Hematopoietic multipotent progenitor cell treated with erythropoietin and hydrocortisone succinate and interleukin-3 and kit ligand, for 4 days (in vitro differentiated cells): ENCODE results near the gene DDX31.

Source experiments
- DNase-seq: peaks from one replicate; pipeline ENCODE4 v3.0.0-alpha.2; 2015

Gene DDX31

DNA sequence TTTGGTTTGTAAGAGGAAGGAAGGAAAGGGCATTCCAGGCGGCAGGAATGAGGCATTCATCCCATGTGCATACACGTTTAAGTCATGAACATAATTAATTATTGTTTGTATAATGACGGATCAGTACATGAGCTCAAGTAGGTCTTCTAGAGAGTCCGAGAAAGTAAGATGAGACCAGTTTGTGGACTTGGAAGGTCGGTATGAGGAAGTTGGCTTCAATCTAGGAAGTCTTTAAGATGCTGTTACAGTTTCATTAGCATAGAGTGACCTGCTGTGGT lies 2.6 kb upstream of the DDX31 start:
- no peak for DNase-seq

DNA sequence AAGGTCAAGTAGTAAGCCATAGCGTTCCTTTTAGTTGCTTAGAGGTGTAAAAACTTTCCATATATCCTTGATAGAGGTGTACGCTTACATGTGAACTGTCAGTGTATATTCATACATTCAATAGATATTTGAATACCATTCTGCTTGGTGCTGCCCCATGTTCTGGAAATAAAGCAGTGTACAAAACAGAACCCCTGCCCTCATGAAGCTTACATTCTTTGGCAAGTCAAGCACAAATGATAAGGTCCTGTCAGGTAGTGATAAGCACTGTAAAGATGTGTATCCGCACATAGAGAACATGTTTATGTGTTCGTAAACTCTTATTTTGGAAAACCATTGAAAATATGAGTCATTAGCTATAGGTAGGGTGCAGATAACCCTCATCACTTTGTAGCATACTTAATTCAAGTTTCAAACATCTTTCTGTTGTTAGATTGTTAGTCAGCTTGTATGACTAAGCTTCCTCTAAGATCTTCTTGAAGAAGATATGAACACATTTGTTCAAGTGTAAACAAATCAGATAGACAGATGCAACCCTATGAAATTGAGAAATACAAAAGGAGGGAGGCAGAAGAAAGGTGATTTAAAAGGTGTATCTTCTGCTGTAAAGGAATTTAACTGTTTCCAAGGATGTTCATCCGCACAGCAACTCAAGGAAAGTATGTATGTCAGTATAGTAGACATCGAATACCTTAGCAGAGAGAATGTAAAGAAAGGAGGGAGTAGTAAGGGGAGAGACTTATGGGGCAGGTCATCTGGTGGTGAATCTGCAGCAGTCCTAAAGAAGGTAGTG lies 2.0 kb upstream of the DDX31 start:
- DNase-seq, result peak; percentile 23

DNA sequence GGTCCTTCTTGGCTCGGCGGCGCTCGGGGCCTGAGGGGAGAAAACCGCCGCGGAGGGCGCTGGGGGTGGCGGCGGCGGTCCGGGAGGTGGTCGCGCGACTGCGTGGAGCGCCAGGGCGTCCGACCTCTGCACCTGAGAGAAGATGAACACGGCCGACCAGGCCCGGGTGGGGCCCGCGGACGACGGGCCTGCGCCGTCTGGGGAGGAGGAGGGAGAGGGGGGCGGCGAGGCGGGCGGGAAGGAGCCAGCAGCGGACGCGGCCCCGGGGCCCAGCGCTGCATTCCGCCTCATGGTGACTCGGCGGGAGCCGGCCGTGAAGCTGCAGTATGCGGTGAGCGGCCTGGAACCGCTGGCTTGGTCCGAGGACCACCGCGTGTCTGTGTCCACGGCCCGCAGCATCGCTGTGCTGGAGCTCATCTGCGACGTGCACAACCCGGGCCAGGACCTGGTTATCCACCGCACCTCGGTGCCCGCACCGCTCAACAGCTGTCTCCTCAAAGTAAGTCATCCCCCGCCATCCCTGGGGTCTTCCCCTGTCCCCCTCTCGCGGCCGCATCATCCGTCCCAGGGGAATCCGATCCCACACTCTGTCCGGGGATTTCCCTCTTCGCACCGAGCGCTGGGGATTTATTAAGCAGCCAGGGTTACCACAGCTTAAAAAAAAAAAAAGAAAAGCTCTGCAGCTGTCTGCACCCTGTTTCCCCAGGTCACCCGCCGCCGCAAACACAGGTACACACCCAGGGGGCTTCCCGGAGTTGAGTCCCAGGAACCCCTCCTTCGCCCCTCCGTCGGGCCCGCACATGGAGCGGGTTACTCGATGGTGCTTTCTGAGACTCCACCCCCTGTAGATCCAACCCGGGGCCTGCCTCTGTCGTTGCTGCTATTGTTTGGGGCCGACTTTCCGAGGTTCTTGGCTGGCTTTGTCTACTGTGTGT lies 941 bp upstream of the DDX31 start, which contains the start of gene GTF3C4:
GTF3C4 (plus strand) TSS at position 8 of the 935 bp plus-strand sequence; CDS start at position 143, 135 bp downstream.
- DNase-seq, result peak; percentile 71

DNA sequence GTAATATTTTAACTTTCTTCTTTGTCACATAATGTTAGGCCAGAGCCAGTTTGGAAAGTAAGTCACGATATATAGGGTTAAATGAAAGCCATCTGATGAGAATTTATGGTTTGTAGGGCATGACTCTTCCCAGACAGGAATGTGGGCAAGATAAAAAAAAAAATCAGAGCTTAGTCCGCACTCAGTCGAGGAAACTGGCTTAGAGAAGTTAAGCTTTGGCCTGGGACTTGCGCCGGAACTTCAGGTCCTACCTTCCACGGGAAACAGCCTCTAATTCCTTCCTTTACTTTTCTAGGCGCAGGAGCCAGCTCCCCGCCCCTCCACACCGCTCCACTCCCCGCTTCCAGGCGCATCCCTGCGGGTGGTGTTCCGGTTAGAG lies 475 bp downstream of the DDX31 start:
- no peak for DNase-seq

DNA sequence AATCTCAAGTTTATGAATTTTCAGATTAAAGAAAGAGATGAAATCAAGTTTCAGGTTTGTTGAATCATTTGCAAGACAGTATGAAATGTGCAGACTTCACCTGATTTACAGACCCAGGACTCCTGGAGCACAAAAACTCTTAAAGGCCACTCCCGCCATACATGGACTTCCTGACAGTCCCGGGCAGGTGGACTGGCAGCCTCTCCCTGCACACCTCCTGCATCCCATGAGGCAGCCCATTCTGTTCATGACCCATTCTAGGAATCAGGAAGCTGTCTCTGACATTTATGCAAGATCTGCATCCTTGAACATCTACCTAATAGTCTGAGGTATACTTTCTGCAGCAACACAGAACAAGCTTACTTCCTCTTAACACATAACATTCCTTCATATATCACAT lies 5.9 kb downstream of the DDX31 start:
- DNase-seq, result no peak

DNA sequence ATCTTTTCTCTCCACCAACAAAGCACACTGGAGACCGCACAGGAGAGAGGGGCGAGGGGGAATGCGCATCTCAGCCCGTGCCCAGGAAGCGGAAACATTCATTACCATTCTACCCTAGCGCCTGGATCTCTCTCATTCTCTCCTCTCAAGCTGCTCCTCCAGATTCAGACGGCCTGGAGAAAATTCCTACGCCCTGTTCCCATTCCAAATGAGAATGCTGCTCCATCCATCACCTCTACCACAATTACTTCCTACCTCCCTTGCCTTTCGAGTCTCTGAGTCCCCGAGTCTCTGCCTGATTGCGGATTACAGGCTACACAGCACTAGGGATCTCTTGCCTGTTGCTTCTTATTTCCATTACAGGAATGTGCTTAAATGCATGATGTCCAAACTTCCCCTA lies 6.7 kb downstream of the DDX31 start:
- no peak for DNase-seq

DNA sequence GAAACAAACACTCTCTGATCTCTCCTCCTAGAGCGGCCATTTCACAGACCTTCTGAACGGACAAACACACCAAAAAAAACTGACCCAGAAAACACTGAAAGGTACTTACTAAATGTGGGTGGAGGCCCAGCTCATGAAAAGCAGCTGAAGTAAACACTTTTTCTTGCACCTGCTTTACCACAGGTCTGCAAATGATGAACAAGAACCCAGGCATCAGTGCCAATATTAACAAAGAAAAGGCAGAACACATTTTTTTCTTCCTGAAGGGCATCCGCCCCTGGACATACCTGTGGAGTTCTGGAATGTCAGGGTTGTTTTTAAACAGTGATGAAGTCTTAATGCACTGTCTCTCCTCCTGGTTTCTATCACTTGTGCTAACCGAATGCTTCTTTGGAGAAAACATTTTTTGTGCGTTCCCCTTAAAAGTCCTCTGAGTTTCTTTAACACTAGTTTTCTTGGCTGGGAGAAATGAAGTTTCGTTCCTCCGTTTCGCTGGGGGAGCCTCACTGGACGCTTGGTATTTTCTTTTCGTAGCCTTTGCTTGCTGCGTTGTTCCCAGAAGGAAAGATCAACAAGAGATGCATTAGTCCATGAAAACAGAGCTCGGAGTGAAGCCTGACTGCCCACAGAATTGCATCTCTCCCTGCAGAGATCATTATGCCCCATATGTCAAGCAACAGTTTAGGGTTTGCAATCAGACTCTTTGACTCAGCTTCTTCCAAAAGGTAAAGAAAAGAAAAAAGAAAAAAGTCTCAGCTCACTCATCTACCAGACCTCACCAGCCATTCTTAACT lies 7.4 kb downstream of the DDX31 start:
- no peak for DNase-seq

DNA sequence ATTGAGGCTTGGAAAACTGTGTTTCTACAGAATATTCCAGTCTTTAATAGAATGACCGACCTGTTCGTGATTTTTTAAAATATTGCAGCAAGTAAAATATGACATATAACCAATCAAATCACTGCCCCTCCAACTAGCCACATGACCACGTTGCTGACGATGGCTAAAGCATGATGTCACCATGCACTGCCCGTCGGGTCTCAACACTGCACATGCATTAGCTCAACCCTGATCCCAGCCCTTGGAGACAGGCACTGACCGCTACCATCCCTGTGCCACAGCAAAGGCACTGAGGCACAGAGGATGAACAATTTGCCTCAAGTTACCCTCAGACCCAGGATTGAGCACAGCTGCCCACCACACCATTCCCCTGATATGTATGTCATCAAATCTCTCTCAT lies 13.5 kb downstream of the DDX31 start:
- no peak for DNase-seq

DNA sequence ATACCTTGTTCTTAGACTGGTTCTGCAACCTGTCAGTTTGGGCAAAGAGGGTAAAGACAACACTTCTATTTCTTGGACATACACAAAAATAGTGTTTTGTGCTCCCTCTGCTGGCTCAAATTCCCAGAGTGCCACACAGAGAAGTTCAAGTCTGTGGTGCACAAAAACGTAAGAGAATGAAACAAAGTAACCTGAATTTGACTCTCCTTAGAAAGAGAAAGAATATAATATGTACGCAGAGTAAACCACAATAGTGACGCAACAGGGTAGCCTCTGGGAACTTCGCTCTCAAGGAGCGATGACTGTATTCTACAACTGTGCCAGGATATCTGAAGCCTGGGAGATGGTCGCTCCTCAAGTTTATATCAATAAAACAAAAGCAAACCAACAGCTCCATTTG lies 18.5 kb downstream of the DDX31 start:
- peak; percentile 62 for DNase-seq

DNA sequence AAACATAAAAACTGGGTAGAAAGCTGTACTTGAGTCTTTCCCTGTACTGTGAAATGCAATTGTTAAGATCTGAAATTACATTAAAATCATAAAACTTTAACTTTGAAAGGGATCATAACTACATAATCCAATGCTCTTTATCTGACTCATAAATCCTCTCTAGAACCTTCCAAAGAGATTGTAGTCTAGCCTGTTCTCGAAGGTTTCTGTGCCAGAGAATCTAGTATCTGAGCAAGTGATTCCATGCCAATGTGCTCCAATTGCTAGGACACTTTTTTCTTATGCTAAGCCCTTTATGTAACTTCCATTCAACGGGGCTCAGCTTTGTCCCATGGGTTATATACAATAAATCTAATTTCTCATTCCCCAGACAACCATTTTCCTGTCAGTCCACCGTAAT lies 21.1 kb downstream of the DDX31 start:
- no peak for DNase-seq

DNA sequence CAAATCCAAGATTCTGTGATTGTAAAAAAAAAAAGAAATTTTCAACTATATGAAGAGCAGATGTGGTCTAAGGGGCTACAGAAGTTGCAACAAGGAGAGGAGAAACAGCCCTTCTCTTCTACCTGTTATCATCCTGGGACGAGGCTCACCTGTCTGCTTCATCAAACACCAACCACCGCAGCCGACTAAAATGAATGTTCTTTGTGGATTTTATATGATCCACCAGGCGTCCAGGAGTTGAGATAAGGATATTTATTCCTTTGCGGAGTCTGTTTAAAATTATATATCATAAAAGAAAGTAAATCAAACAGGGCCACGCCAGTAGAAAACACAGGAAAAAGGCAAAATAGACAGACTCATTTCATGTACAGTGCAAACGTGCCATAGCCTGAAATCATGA lies 21.5 kb downstream of the DDX31 start:
- no peak for DNase-seq

DNA sequence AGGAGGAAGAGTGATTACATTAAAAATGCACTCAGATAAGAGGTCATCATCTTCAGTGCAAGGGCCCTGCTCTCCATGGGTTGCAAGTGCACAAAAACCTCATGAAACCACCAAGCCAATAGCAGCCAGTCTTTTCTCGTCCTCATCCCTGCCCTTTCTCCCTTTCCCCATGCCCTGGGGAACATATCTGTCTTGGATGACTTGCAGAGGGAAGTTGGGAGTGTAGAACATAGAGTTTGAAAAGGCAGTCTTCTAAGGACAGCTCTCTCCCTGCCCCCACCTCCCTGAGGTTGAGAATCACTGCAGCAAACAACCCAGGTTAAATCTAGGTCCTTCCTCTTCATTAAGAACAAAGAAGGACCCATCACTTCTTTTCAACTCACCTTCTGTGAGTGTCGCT lies 22.0 kb downstream of the DDX31 start:
- no peak for DNase-seq

DNA sequence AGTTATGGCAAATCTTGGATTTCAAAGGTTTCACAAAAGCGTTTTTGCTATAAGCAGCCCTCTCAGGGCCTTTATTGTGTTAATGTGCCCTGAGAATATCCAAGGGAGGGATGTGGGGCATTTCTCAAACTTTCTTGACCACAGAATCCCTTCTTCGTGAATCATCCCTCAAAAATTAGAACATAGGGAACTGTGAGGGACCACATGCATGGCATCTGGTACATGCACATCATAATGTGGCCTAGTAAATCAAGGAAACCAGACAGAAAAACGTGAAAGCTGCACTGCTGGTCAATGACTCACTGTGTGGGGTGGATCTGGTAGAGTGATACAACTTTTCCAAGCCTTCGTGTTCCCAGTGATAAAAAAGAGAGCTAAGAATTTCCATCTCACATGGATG lies 22.4 kb downstream of the DDX31 start:
- DNase-seq, result no peak

DNA sequence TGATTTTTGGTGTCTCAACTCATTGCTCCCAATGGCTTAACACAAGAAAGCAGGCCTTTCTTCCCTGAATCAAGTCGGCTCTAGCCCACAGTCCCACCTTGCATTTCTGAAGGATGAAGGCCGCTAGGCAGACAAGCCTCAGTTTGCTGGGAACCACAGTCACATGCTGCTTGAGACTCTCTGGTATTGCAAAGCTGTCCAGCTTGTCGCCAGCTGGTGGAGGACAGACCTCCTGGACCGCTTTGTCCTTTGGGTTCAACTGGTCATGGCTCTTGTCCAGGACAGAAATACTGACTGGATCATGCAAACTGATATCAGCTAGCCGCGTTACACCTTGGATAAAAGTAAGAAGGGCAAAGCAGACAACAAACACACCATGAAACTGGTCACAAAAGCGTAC lies 23.1 kb downstream of the DDX31 start:
- DNase-seq, result no peak

DNA sequence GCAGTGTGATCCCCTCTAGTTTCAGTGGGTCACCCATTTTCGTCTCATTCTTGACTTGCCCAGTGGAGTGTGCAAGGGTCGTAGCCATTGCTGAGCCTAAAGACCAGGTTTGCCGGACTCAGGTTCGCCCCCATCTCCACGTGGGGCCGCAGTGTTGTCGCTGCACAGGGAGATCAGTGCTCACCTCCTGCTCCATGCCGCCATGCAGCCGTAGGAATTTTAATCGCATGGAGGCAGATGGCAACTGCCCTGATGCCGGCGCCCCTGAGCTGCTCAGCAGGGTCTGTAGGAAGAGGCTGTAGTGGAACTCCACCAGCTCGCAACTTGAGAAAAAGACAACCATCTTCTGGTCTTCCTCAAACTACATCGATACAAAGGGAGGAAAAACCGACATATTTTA lies 24.1 kb downstream of the DDX31 start:
- DNase-seq, result no peak

DNA sequence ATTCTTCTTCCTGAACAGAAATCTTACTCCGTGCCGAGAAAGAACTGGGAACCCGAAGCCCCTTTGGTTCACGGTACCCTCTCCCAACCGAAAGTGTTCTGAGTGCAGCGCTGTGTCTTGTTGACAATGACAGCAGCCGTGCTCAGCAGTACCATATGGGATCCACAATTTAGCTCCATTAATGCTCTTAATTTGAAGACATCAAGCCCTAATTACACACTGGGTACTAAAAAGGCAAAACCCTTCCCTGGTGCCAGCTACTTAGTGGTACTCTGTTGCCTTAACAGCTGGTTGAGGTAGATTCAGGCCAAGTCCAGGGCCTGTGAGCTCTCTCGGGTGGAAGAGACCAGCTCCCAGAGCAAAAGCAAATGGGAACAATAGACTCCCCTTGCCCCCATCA lies 24.5 kb downstream of the DDX31 start:
- DNase-seq, result no peak

DNA sequence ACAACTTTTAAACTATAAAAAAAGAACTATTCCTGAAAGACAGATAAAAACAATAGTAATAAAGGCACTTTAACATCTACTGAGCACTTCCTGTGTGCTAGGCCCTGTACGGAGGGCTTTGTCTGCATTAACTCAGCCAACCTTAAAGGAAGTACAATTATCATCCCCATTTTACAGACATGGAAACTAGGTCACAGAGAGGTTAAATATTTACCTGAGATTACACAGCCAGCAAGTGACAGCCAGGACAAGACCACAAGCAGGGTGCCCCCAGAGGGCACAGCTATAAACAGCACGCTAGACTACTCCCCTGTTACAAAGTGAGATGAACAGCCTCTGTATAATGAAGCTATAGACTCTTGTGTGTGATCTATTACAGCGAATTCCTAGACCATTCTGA lies 25.5 kb downstream of the DDX31 start:
- DNase-seq, result peak; percentile 46

DNA sequence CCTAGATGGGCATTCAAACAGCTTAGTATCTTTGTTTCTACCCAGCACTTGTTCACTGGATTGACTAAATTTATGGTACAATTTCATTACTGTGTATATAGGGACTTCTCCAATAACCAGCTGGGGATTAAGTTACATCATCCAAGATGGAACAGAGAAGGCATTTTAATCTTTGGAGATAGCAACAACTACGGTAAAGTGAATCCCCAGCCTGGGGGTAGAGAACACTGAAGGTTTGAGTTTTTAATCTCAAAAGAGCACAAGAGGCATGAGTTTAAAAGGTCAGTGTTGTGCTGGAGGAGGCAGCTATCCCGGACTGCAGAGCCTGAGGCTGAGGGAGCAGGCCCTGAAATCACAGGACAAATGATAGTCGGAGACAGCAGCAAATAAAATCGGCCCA lies 28.6 kb downstream of the DDX31 start:
- DNase-seq, result no peak

DNA sequence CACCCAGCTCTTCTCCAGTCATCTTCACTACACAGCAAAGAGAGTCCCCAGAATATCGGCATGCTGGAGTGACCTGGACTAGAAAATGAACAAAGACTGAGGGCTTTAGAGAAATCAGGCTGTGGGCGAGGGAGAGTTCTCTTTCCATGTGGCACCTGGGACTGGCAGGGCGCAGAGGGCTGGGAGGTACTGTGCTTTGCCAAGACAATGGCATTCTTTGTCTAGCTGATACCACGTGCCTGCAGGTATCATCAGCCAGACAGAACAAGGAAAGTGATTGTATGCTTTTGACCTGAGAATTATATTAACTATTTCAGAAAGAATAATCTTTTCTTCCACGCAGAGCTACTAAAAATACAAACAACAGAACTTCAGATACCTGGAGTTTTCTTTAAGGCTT lies 30.5 kb downstream of the DDX31 start:
- no peak for DNase-seq

DNA sequence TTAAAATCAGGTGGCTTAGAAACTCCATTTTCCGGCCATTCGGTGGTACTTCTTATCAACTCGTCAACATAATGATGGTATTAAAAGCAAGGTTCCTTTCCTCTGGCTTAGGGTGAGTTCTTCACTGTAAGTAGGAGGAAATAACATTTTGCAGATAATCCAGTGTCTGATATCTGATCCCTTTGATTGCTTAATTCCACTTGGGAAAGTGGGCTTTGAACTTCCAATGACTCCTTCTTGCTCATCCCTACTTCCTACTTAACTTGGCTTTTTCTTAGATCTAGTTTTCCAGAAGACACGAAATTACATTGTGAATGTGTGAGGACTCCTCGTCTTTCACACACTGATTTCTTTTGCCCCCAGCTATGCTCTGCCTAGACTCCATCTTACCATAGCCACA lies 31.5 kb downstream of the DDX31 start:
- DNase-seq, result no peak

DNA sequence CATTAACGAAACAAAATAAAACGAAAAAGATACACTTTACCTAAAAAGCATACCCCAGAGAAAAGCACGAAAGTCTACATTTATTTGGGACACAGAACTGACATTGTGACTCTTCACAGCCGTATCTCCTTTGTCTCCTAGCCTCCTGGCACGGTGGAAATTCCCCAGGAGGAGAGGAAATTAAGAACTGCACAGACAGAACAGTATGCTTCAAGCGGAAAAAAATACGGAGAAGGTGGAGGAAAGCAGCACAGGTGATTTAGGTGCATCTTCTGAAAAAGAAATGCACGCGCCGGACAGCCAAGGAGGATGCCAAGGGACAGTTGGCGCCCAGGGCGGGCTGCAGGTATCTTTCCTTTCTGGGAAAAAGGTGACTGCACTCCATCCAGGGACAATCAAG lies 32.0 kb downstream of the DDX31 start:
- DNase-seq, result no peak

DNA sequence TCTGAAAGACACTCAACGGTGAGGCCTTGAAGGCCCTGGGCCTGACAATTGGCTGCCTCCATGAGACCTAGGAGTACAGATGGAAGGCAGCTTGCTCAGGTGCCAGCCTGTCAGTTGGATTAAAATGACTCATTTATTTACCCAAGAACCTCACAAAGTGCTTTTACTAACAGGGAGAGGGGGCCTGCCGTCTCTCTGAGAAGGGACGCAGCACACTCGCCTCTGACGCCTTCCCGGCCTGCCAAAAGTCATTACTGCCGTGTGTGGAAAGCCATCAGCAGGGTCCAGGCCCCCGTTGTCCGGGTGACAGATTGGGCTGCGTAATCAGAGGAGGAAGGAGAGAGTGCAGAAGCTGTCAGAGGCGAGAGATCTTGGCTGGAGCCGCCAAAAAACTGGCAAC lies 32.4 kb downstream of the DDX31 start:
- DNase-seq, result no peak

DNA sequence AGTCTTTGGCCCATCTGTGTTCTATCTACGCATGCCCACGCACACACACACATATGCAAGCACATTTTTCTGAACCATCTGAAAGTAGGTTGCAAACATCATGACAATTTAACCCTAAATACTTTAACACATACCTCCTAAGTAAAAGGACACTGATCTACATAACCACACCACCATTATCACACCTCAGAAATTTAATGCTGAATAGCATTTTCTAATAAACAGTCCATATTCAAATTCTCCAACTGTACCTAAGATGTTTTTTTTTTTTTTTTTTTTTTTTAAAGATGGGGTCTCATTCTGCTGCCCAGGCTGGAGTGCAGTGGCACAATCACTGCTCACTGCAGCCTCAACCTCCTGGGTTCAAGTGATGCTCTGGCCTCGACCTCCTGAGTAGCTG lies 35.5 kb downstream of the DDX31 start:
- no peak for DNase-seq
